Skin of body (tissue), 2 donors: Measurements from ENCODE around the gene DDX25. TPM values are rescaled to one million over a fixed set of nuclear protein-coding genes. Genes with fewer than 3 reads are reported as not detected.
"Not testable (repeated sequence)": the region's sequence is repeated elsewhere in the genome, so short reads cannot be mapped to it uniquely, and the experiment has no call there.

ENCODE experiments used
- DNase-seq: peaks from one replicate; lab custom pipeline; 2025; lab: John Stamatoyannopoulos, UW
- total RNA-seq: library from RNA; depleted of rRNA; stranded (reverse); fragments of >200 nt; gene quantifications from one replicate; pipeline ENCODE4 v1.2.3, GENCODE V29; 2014

Gene DDX25
- total RNA-seq: 0.20 TPM

GRCh38 chr11:125903711-125904659 is at the start of gene DDX25:
TSS of gene DDX25 (plus strand) at chr11:125904508. CDS start at chr11:125904518, 10 bp downstream.
- DNase-seq: no peak

GRCh38 chr11:125857670-125858069 is 46.6 kb upstream of the DDX25 start:
- DNase-seq: not testable (repeated sequence)

- DNase-seq: not testable (repeated sequence)
Measured at GRCh38 chr11:125862786-125863185, 41.5 kb upstream of the DDX25 start.

GRCh38 chr11:125865354-125865753 is 39.0 kb upstream of the DDX25 start:
- DNase-seq: not testable (repeated sequence)

GRCh38 chr11:125869521-125869920 is 34.8 kb upstream of the DDX25 start:
- DNase-seq: no peak

GRCh38 chr11:125871391-125872137 is 32.7 kb upstream of the DDX25 start:
- DNase-seq: no peak

GRCh38 chr11:125872138-125872491 is 32.2 kb upstream of the DDX25 start:
- no peak for DNase-seq

GRCh38 chr11:125873881-125874555 is 30.3 kb upstream of the DDX25 start:
- DNase-seq: no peak

- peak; percentile 21 for DNase-seq
Measured at GRCh38 chr11:125874556-125875124, 29.7 kb upstream of the DDX25 start.

- no peak for DNase-seq
Measured at GRCh38 chr11:125881291-125881690, 23.0 kb upstream of the DDX25 start.

GRCh38 chr11:125883375-125883774 is 20.9 kb upstream of the DDX25 start:
- DNase-seq: no peak

GRCh38 chr11:125886997-125887372 is 17.3 kb upstream of the DDX25 start:
- DNase-seq: no peak

- peak; percentile 94 for DNase-seq
Measured at GRCh38 chr11:125887373-125888324, 16.7 kb upstream of the DDX25 start, which contains the start of gene HYLS1. TSS of gene HYLS1 (plus strand) at chr11:125887668. CDS start at chr11:125899369, 11,701 bp downstream.

- no peak for DNase-seq
Measured at GRCh38 chr11:125890447-125891100, 13.7 kb upstream of the DDX25 start.

- no peak for DNase-seq
Measured at GRCh38 chr11:125892071-125892470, 12.2 kb upstream of the DDX25 start.

- DNase-seq: no peak
Measured at GRCh38 chr11:125892994-125893393, 11.3 kb upstream of the DDX25 start.

- no peak for DNase-seq
Measured at GRCh38 chr11:125901872-125902271, 2.4 kb upstream of the DDX25 start.

- DNase-seq: no peak
Measured at GRCh38 chr11:125902277-125902926, 1.9 kb upstream of the DDX25 start.
